Caco-2 (cell line): ENCODE results near the gene GREM2. TPM values are rescaled to one million over a fixed set of nuclear protein-coding genes. Genes with fewer than 3 reads are reported as not detected.

Experiments used
- BruUV-seq: library from RNA; stranded (reverse); fragments of 400-500 nt; replicated peaks from 2 replicates; lab custom pipeline; 2021; lab: Mats Ljungman, UMichigan
- CTCF ChIA-PET: fragments of 300-600 bp; sonication (Branson Sonifier 250); formaldehyde crosslinking; loops from one replicate; lab custom pipeline; 2022; ENCODE audit warnings: antibody characterized with exemption; lab: Charles Lee
- POLR2A ChIA-PET: fragments of 300-600 bp; sonication (Branson Sonifier 250); formaldehyde crosslinking; loops from one replicate; lab custom pipeline; 2022; ENCODE audit warnings: antibody characterized with exemption; lab: Charles Lee
- DNase-seq, 2 experiments: peaks; one replicate each; pipeline versions ENCODE4 v3.0.0 to v3.0.0-alpha.2; 2020 to 2022
- H3K27me3 ChIP-seq: replicated peaks from 2 replicates; pipeline ENCODE4 v1.6.0; 2011; ENCODE audit warnings: low read length; ENCODE audit not compliant: control insufficient read depth, insufficient read depth
- H3K36me3 ChIP-seq: 2 replicates; pipeline ENCODE4 v1.5.1; 2011; ENCODE audit warnings: low read length; ENCODE audit not compliant: control insufficient read depth, insufficient read depth
- H3K4me1 ChIP-seq: fragments of 250-450 bp; sonication (Bioruptor Pico); 2 replicates; pipeline ENCODE4 v1.5.1; 2020; ENCODE audit warnings: mild to moderate bottlenecking
- H3K4me3 ChIP-seq: 2 replicates; pipeline ENCODE4 v1.5.1; 2011; ENCODE audit warnings: low read depth, mild to moderate bottlenecking, control low read depth, low read length
- H3K9me3 ChIP-seq: fragments of 250-450 bp; sonication (Bioruptor Pico); 2 replicates; pipeline ENCODE4 v1.5.1; 2020; ENCODE audit warnings: mild to moderate bottlenecking, moderate library complexity
- H3K27ac Mint-ChIP-seq: one replicate; pipeline ENCODE4 v1.8.0; 2022; ENCODE audit warnings: mixed read lengths; ENCODE audit not compliant: unreplicated experiment
- H3K27me3 Mint-ChIP-seq: one replicate; pipeline ENCODE4 v1.8.0; 2022; ENCODE audit warnings: mixed read lengths; ENCODE audit not compliant: insufficient read depth, unreplicated experiment
- H3K36me3 Mint-ChIP-seq: one replicate; pipeline ENCODE4 v1.8.0; 2022; ENCODE audit warnings: mild to moderate bottlenecking, mixed read lengths; ENCODE audit not compliant: insufficient read depth, unreplicated experiment
- H3K4me1 Mint-ChIP-seq: one replicate; pipeline ENCODE4 v1.8.0; 2022; ENCODE audit warnings: low read depth, mixed read lengths; ENCODE audit not compliant: unreplicated experiment
- H3K4me3 Mint-ChIP-seq: one replicate; pipeline ENCODE4 v1.8.0; 2022; ENCODE audit warnings: mild to moderate bottlenecking, moderate library complexity, mixed read lengths; ENCODE audit not compliant: unreplicated experiment
- H3K9me3 Mint-ChIP-seq: one replicate; pipeline ENCODE4 v1.8.0; 2022; ENCODE audit warnings: mixed read lengths; ENCODE audit not compliant: unreplicated experiment
- intact Hi-C: fragments of 100-400 bp; cut with micrococcal nuclease; formaldehyde crosslinking; loops from one replicate; pipeline ENCODE4 v1.10.0; 2022; ENCODE audit not compliant: unreplicated experiment
- total RNA-seq: library from RNA; stranded (reverse); gene quantifications from 2 replicates; pipeline ENCODE4 v1.2.3, GENCODE V29; 2022
- TF ChIP-seq, protein P1 (sequence below), 2 experiments: fragments of 200-600 bp in 1 of 2; IDR thresholded peaks; 1 replicate in 1 of 2; 2 replicates in 1 of 2; pipeline versions ENCODE4 v1.5.1 to v1.8.0; 2011 to 2022; ENCODE audit warnings: antibody characterized with exemption in 1 of 2, control low read depth in 1 of 2, inconsistent platforms in 1 of 2, low read depth in 1 of 2, low read length in 1 of 2, mild to moderate bottlenecking in 1 of 2, moderate library complexity in 1 of 2; ENCODE audit not compliant: insufficient read depth in 1 of 2, severe bottlenecking in 1 of 2, unreplicated experiment in 1 of 2

The GREM2 gene
- total RNA-seq, 1 experiment from 2014 or later = 0.36 TPM

DNA sequence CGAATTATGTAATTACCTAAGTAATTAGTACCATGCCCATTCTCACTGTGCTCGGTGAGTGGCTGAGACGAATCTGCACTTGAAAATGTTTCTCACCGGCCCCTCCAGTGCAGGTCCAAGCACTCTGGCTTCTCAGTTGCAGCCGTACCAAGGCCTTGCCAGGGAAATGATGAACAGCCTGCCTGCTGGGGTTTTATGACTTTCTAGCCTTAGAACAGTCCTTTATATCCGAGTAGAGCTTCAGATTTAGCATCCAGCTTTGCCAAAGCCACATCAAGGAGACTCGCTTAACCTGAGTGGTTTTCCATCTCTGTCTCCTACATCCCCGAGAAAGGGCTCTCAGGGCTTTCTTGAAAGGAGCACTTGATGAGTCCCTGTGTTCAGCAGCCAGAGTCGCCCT lies 83.4 kb downstream of the GREM2 start:
- no peaks in the 10 kb centered on the region for H3K27me3 ChIP-seq
- H3K4me3 Mint-ChIP-seq = no peak overlapping the region
- BruUV-seq = no TSS peak
- TF ChIP-seq, protein P1, sequence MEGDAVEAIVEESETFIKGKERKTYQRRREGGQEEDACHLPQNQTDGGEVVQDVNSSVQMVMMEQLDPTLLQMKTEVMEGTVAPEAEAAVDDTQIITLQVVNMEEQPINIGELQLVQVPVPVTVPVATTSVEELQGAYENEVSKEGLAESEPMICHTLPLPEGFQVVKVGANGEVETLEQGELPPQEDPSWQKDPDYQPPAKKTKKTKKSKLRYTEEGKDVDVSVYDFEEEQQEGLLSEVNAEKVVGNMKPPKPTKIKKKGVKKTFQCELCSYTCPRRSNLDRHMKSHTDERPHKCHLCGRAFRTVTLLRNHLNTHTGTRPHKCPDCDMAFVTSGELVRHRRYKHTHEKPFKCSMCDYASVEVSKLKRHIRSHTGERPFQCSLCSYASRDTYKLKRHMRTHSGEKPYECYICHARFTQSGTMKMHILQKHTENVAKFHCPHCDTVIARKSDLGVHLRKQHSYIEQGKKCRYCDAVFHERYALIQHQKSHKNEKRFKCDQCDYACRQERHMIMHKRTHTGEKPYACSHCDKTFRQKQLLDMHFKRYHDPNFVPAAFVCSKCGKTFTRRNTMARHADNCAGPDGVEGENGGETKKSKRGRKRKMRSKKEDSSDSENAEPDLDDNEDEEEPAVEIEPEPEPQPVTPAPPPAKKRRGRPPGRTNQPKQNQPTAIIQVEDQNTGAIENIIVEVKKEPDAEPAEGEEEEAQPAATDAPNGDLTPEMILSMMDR (IDR thresholded peaks at IDR 0.05; ENCODE audit: insufficient read depth in 1 of 2, low read depth in 1 of 2, low read length in 1 of 2, severe bottlenecking in 1 of 2, unreplicated experiment in 1 of 2) = no peak
- no peak overlapping the region for H3K27ac Mint-ChIP-seq
- H3K36me3 ChIP-seq = no peaks in the 10 kb centered on the region
- no peaks in the 10 kb centered on the region for H3K4me1 Mint-ChIP-seq
- no peak overlapping the region for H3K4me3 ChIP-seq
- H3K9me3 ChIP-seq = peaks cover 3% of the 10 kb centered on the region; the same call in 1 of the 2 replicates
- peaks cover 9% of the 10 kb centered on the region for H3K9me3 Mint-ChIP-seq
- intact Hi-C loops = no loop called here
- POLR2A ChIA-PET = no interaction called here
- H3K36me3 Mint-ChIP-seq = no peaks in the 10 kb centered on the region
- no peaks in the 10 kb centered on the region for H3K27me3 Mint-ChIP-seq
- CTCF ChIA-PET = no interaction called here
- DNase-seq = no peak
- H3K4me1 ChIP-seq = no peaks in the 10 kb centered on the region

DNA sequence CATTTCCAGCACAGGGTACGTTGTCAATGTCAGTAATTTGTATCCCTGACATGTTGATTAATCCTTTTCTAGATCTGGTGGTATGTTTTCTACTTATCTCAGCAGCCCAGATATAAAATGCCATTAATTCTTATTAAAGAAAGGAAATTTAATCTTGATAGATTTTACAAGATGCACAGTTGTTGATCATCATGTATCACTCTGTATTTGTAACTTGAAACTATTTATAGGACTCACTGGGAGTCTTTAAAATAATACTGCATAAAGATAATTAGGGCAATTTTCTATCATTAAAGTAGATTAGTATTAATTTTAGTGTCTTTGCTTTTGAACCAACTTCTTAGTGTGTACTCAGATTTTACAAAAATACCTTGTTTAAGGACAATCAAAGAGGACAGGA lies 84.9 kb downstream of the GREM2 start:
- intact Hi-C loops = no loop called here
- CTCF ChIA-PET = no interaction called here

GRCh38 chr1:240526312-240526711 lies 85.6 kb downstream of the GREM2 start:
- TF ChIP-seq, protein P1 (IDR thresholded peaks at IDR 0.05; ENCODE audit: insufficient read depth in 1 of 2, low read depth in 1 of 2, low read length in 1 of 2, severe bottlenecking in 1 of 2, unreplicated experiment in 1 of 2) = no peak
- no TSS peak for BruUV-seq
- ChIA-PET POLR2A (no interaction called here), CTCF (no interaction called here)
- H3K4me1 ChIP-seq = peaks cover 12% of the 10 kb centered on the region
- peaks cover 16% of the 10 kb centered on the region for H3K4me1 Mint-ChIP-seq
- H3K4me3 Mint-ChIP-seq = no peak overlapping the region
- intact Hi-C loops = no loop called here
- no peak overlapping the region for H3K27ac Mint-ChIP-seq
- peaks cover 3% of the 10 kb centered on the region; the same call in 1 of the 2 replicates for H3K9me3 ChIP-seq
- H3K36me3 Mint-ChIP-seq = no peaks in the 10 kb centered on the region
- no peak for DNase-seq
- no peaks in the 10 kb centered on the region for H3K36me3 ChIP-seq
- H3K27me3 Mint-ChIP-seq = no peaks in the 10 kb centered on the region
- no peak overlapping the region for H3K4me3 ChIP-seq
- no peaks in the 10 kb centered on the region for H3K27me3 ChIP-seq
- peaks cover 9% of the 10 kb centered on the region for H3K9me3 Mint-ChIP-seq

More for the DNA sequence above, 84.9 kb downstream of the GREM2 start:
- no TSS peak for BruUV-seq
- Mint-ChIP-seq H3K9me3 (peaks cover 9% of the 10 kb centered on the region), H3K27ac (no peak overlapping the region), H3K4me3 (no peak overlapping the region), H3K36me3 (no peaks in the 10 kb centered on the region), H3K4me1 (peaks cover 14% of the 10 kb centered on the region), H3K27me3 (no peaks in the 10 kb centered on the region)
- H3K4me1 ChIP-seq = peaks cover 12% of the 10 kb centered on the region
- H3K36me3 ChIP-seq = no peaks in the 10 kb centered on the region
- no peaks in the 10 kb centered on the region for H3K27me3 ChIP-seq
- DNase-seq = no peak
- POLR2A ChIA-PET = no interaction called here
- H3K4me3 ChIP-seq = no peak overlapping the region
- H3K9me3 ChIP-seq = peaks cover 3% of the 10 kb centered on the region; the same call in 1 of the 2 replicates
- TF ChIP-seq, protein P1 (IDR thresholded peaks at IDR 0.05; ENCODE audit: insufficient read depth in 1 of 2, low read depth in 1 of 2, low read length in 1 of 2, severe bottlenecking in 1 of 2, unreplicated experiment in 1 of 2) = no peak
